ENCODE measurements around the gene KCTD1.

Gene KCTD1

DNA sequence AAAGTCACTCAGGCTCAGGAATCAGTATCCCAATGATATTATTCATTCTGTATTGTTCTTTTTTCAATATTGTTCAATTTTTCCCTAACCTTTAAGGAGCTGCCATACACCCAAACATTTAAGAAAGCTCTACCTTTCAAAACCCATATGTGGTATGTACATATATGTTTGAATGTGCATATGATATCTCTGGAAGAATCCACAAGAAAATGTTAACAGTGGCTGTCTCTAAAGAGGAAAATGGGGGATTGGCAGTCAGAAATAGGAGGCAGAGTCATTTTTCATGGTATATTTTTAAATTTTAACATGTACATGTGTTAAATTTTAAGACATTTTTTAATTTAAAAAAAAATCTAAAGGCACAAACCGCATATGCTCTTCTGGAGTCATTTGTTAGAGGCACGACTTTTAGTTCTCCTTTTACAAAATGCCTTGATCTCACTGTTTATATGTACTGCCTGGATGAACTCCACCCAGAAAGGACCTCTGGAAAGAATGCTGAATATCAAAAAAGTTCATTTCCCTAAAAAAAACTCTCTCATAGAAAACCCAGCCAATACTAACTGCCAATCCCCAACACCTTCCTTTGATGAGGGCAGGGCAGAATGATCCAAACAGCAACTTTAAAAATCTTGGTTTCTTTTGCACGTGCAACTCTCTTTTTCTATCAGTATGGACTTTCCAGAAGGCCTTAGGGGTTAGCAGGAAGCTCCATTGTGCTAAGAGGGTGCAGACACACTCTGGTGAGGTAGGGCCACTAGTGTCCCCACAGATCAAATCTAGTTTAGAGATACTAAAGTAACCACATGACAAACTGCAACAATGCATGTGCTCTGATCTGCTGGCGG, 23.6 kb downstream of the KCTD1 start:
- FAIRE-seq (no peak), DNase-seq (ENCODE audit: low spot score) (no peak)

DNA sequence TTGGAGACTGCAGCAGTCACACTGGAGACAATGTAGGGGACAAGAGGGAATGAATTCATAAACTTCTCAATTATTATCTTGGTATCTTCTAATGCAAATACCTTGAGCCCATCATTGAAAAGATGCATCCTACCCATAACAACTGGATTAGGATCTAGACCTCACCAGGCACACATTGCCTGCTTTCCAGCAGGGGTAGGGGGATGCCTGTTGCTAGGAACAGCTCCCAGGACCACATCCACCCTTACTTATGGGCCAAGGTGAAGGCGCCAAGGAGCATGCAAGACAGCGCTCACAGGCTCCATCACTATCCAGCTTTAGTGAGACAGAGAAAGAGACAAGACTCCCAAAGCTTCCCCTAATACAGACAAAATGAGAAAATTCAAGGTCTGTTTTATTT, 24.4 kb downstream of the KCTD1 start:
- FAIRE-seq, result no peak
- DNase-seq (ENCODE audit: low spot score), result no peak

DNA sequence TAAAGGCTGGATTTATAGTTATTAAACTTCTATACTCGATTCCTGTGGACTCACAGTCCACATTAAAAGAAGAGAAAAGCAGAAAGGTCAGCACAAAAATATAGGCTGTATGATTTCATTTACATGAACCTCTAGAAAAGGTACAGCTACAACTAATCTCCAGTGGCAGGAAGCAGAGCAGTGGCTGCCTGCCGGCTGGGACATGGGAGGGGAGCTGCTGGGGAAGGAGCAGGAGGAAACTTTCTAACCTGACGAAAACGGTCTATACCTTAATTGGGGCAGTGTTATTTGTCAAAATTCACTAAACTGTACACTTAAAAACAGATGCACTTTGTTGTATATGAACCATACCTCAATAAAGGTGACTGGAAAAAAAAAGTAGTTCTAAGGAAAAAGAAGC, 26.7 kb downstream of the KCTD1 start:
- DNase-seq (ENCODE audit: low spot score) (no peak), FAIRE-seq (no peak)

DNA sequence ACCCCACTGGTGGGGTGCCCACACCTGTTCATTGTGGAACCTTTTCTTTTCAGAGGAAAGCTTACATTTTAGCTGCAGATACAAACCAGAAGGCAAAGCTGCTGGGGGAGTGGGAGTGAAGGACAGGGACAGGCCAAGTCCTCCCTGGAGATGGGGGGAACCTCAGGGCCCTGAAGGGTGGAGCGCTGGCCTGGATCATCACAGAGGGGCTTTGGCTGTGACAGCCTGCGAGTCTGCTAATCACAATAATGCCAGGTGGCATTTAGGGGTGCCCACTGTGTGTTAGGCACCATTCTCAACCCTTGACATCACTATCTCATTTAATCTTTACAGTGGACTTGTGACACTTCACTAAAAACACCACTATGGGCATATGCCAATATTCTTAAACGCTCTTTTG, 27.4 kb downstream of the KCTD1 start:
- DNase-seq (ENCODE audit: low spot score), result no peak
- no peak for FAIRE-seq

DNA sequence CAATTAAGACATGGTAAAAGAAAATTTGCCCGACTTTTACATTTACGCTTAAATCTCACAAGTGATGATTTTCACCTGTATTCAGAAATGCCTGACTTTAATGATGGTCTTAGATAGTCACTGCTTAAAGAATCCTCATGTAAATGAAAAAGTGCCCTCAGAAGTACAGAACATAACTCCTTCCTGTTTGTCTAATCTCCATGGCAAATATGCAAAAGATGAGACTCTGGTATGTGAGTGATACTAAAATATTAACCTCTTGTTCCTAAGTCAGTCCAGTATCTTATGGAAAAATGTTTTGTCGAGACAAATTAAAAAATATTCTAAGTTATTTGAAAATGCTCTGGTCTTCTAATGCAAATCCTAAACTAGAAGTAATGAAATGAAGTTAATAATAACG, 29.2 kb downstream of the KCTD1 start:
- FAIRE-seq (no peak), DNase-seq (ENCODE audit: low spot score) (no peak)

GRCh38 chr18:26516964-26517363, 31.4 kb downstream of the KCTD1 start:
- DNase-seq (ENCODE audit: low spot score) (no peak), FAIRE-seq (no peak)

GRCh38 chr18:26515643-26516487, 32.5 kb downstream of the KCTD1 start:
- DNase-seq (ENCODE audit: low spot score) (no peak), FAIRE-seq (no peak)

DNA sequence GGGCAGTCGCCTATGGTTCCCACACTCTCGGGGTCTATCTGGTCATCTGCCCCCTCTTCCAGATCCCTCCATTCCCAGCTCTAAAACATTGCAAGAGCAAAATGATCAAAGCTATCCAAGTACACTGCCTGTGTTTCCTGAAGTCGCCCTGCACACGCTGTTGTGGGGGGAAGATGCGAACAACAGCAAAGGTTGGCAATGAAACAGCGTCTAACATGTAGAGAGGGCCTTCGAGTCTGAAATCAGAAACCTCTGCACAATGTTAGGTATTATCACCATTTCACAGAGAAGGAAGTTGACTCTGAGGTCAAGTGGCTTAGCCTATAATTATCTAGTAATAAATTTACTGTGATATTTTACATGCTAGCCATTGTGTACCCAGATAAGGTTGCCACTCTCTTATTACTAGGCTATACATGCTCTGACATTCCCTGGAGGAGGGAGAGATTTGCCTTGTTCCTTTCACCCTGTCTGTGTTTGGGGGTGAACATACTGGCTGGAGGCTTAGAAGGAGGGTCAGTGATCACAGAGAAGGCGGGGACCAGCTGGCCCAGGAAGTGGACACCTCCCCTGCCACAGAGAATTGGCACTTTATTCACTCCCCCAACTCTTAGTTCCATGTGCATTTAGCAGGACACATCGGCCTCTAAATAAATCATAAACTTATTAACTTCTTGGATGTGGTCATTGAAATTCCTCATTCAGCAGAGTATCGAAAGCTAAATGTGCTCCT, 36.8 kb downstream of the KCTD1 start:
- FAIRE-seq, result no peak
- no peak for DNase-seq (ENCODE audit: low spot score)

- no peak for DNase-seq (ENCODE audit: low spot score)
- no peak for FAIRE-seq
Measured at GRCh38 chr18:26510337-26510736, 38.0 kb downstream of the KCTD1 start.

GRCh38 chr18:26506012-26506411, 42.3 kb downstream of the KCTD1 start:
- DNase-seq (ENCODE audit: low spot score), result no peak
- FAIRE-seq, result no peak

- FAIRE-seq, result no peak
- DNase-seq (ENCODE audit: low spot score), result no peak
Measured at GRCh38 chr18:26504831-26505230, 43.5 kb downstream of the KCTD1 start.

DNA sequence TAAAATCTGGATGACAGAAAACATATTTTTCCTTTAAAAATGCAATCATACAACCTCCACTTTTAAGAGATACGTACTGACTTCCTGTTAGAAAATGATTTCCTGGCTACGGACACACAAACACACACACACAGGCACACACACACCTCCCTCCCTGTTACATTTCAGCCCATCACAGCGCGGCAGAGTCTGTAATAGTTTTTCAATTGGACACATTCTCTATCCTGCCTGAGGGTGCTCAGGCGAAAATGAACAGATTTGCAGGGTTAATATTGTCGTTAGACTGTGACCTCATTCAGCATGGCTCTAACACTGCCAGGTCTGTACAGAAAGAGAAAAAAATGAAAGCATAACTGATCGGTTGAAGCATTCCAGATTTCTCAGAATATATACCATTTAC, 45.0 kb downstream of the KCTD1 start:
- FAIRE-seq, result no peak
- no peak for DNase-seq (ENCODE audit: low spot score)

- FAIRE-seq (no peak), DNase-seq (ENCODE audit: low spot score) (no peak)
Measured at GRCh38 chr18:26502823-26503222, 45.5 kb downstream of the KCTD1 start.

DNA sequence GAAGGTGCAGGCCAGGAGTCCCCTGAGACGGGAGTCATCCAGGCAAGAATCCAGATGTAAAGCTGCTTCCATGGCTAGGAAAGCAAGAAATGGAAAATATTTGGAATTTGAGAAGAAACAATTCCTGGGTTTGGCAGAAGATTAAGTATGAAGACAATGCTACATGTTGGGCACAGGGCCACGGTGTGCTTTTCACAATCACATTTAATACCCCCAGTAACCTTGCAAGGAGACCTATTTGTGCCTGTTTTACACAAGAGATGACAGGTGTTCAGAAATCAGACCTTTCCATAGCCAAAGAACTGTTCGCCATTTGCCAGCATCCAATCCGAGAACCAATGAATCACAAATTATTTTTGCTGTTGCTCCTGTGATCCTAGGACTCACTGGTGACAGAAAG, 50.5 kb downstream of the KCTD1 start:
- no peak for FAIRE-seq
- no peak for DNase-seq (ENCODE audit: low spot score)

- FAIRE-seq, result no peak
- DNase-seq (ENCODE audit: low spot score), result no peak
Measured at GRCh38 chr18:26496528-26496927, 51.8 kb downstream of the KCTD1 start.

- FAIRE-seq (no peak), DNase-seq (ENCODE audit: low spot score) (no peak)
Measured at GRCh38 chr18:26495287-26495686, 53.1 kb downstream of the KCTD1 start.

- DNase-seq (ENCODE audit: low spot score), result no peak
- FAIRE-seq, result no peak
Measured at GRCh38 chr18:26493021-26493420, 55.3 kb downstream of the KCTD1 start.

GRCh38 chr18:26491194-26491816, 57.0 kb downstream of the KCTD1 start:
- no peak for DNase-seq (ENCODE audit: low spot score)
- no peak for FAIRE-seq

GRCh38 chr18:26489881-26490280, 58.5 kb downstream of the KCTD1 start:
- no peak for FAIRE-seq

GRCh38 chr18:26489191-26489590, 59.2 kb downstream of the KCTD1 start:
- DNase-seq (ENCODE audit: low spot score), result no peak
- no peak for FAIRE-seq

More at GRCh38 chr18:26489881-26490280, 58.5 kb downstream of the KCTD1 start:
- DNase-seq (ENCODE audit: low spot score), result no peak

- FAIRE-seq, result no peak
- no peak for DNase-seq (ENCODE audit: low spot score)
Measured at GRCh38 chr18:26488417-26489009, 59.8 kb downstream of the KCTD1 start.
